K562 (cell line): ENCODE measurements around the gene ZNF337. TPM values are rescaled to one million over a fixed set of nuclear protein-coding genes. Genes with fewer than 3 reads are reported as not detected.
A peak's percentile ranks its signal among the peaks of the same experiment; 100 is the strongest.

Source experiments
- ASH1L ChIP-seq: fragments of 450-650 bp; IDR thresholded peaks from 2 replicates; pipeline ENCODE4 v1.6.1; 2018; ENCODE audit warnings: borderline replicate concordance, mild to moderate bottlenecking, low read depth; ENCODE audit not compliant: partially characterized antibody
- CBX2 ChIP-seq: fragments of 200-600 bp; sonication (generic); IDR thresholded peaks from one replicate; pipeline ENCODE4 v1.6.1; 2012; ENCODE audit warnings: mild to moderate bottlenecking, low read length, inconsistent platforms; ENCODE audit not compliant: insufficient read depth, poor library complexity, severe bottlenecking
- COPS2 ChIP-seq: fragments of 450-650 bp; conservative IDR thresholded peaks from 2 replicates; pipeline ENCODE4 v1.6.1; 2016; ENCODE audit warnings: mild to moderate bottlenecking, moderate library complexity
- E2F8 ChIP-seq: fragments of 450-650 bp; IDR thresholded peaks from 2 replicates; pipeline ENCODE4 v1.7.1; 2018; ENCODE audit warnings: mild to moderate bottlenecking, low read depth; ENCODE audit not compliant: partially characterized antibody
- ETV5 ChIP-seq: sonication (generic); formaldehyde crosslinking; IDR thresholded peaks from 2 replicates; pipeline ENCODE4 v1.4.0; 2020; ENCODE audit warnings: low read depth, mild to moderate bottlenecking, missing genetic modification reagents
- EZH2 ChIP-seq: IDR thresholded peaks from 2 replicates; pipeline ENCODE4 v1.6.1; 2012; ENCODE audit warnings: low read depth, mild to moderate bottlenecking, inconsistent platforms, low read length, borderline replicate concordance
- HDAC1 ChIP-seq, 2 experiments: fragments of 450-650 bp; IDR thresholded peaks; 2 replicates each; pipeline ENCODE4 v1.6.1; 2016 to 2017; ENCODE audit warnings: inconsistent platforms in 1 of 2, mild to moderate bottlenecking in 1 of 2, moderate library complexity in 1 of 2
- HIVEP1 ChIP-seq: fragments of 250-450 bp; sonication (Bioruptor Pico); IDR thresholded peaks from 2 replicates; pipeline ENCODE4 v1.4.0; 2020; ENCODE audit warnings: mild to moderate bottlenecking
- MTA1 ChIP-seq: fragments of 450-650 bp; IDR thresholded peaks from 2 replicates; pipeline ENCODE4 v1.6.1; 2017; ENCODE audit warnings: borderline replicate concordance
- MXD1 ChIP-seq: fragments of 250-450 bp; sonication (Bioruptor Pico); IDR thresholded peaks from 2 replicates; pipeline ENCODE4 v1.8.0; 2021; ENCODE audit warnings: borderline replicate concordance, mild to moderate bottlenecking, moderate library complexity; ENCODE audit not compliant: poor library complexity, severe bottlenecking
- NUFIP1 ChIP-seq: fragments of 450-650 bp; IDR thresholded peaks from 2 replicates; pipeline ENCODE4 v1.6.1; 2018; ENCODE audit not compliant: partially characterized antibody
- RB1 ChIP-seq: fragments of 450-650 bp; IDR thresholded peaks from 2 replicates; pipeline ENCODE4 v1.6.1; 2017; ENCODE audit warnings: low read depth, mild to moderate bottlenecking
- RERE ChIP-seq: sonication (generic); formaldehyde crosslinking; IDR thresholded peaks from 2 replicates; pipeline ENCODE4 v1.8.0; 2023; ENCODE audit warnings: missing genetic modification reagents, mild to moderate bottlenecking, borderline replicate concordance
- SIN3A ChIP-seq, 2 experiments: fragments of 150-350 bp in 1 of 2; IDR thresholded peaks; 2 replicates each; pipeline ENCODE4 v1.6.1; 2011 to 2016; ENCODE audit warnings: borderline replicate concordance in 2 of 2, low read depth in 2 of 2, low read length in 2 of 2, mild to moderate bottlenecking in 2 of 2, moderate library complexity in 2 of 2; ENCODE audit not compliant: control insufficient read depth in 1 of 2
- SMAD2 ChIP-seq: fragments of 150-350 bp; IDR thresholded peaks from 2 replicates; pipeline ENCODE4 v1.6.1; 2014; ENCODE audit warnings: low read depth, mild to moderate bottlenecking, low read length
- SUPT5H ChIP-seq: fragments of 450-650 bp; IDR thresholded peaks from 2 replicates; pipeline ENCODE4 v1.6.1; 2016
- TSC22D4 ChIP-seq: fragments of 450-650 bp; IDR thresholded peaks from 2 replicates; pipeline ENCODE4 v1.6.1; 2016; ENCODE audit warnings: missing genetic modification characterization, missing biosample characterization, control low read depth
- ZFP1 ChIP-seq: fragments of 450-650 bp; formaldehyde crosslinking; IDR thresholded peaks from 2 replicates; pipeline ENCODE4 v1.4.0; 2020; ENCODE audit warnings: mild to moderate bottlenecking, mixed read lengths
- ZNF175 ChIP-seq: fragments of 200-800 bp; sonication (Bioruptor generic); IDR thresholded peaks from 2 replicates; pipeline ENCODE4 v1.6.1; 2016; ENCODE audit warnings: low read depth, mild to moderate bottlenecking, missing genetic modification characterization, missing compliant biosample characterization
- polyA plus RNA-seq, 8 experiments: library from polyadenylated mRNA; depleted of rRNA in 4 of 8; stranded (reverse) in 5 of 8; unstranded in 3 of 8; fragments of >200 nt; fragmentation: Nextera tagmentation in 2 of 8; fragmentation: Illumina TruSeq in 1 of 8; extraction: Ambion mirVana in 2 of 8; extraction: Trizol in 1 of 8; gene quantifications; 2 replicates each; pipeline versions ENCODE4 v1.2.1 to v1.2.3, GENCODE V29; 2011 to 2014; ENCODE audit warnings: inconsistent platforms in 1 of 8, missing spikeins in 1 of 8
- total RNA-seq, 7 experiments: library from RNA; depleted of rRNA in 6 of 7; stranded (reverse); fragments of >200 nt in 6 of 7; fragmentation: Illumina TruSeq in 2 of 7; extraction: Trizol in 2 of 7; gene quantifications; 2 replicates each; pipeline versions ENCODE4 v1.2.1 to v1.2.3, GENCODE V29; 2011 to 2021; ENCODE audit warnings: low replicate concordance in 1 of 7

The ZNF337 gene
- total and polyA plus RNA-seq, 9 of the 15 experiments (the other 6 are each of a cell fraction or from before 2014, with no cell fraction given), result 0.25 to 5.6 (median 3.5) TPM

GRCh38 chr20:25696371-25697131, at the start of gene ZNF337 (continued):
- TF ChIP-seq MXD1 (CRISPR knock-in tag), result no peak
- no peak for TF ChIP-seq SIN3A (IDR thresholded peaks at IDR 0.05; ENCODE audit: borderline replicate concordance in 2 of 2, control insufficient read depth in 1 of 2, low read depth in 2 of 2, low read length in 2 of 2)
- TF ChIP-seq E2F8, result no peak
- TF ChIP-seq RB1, result peak; percentile 65; the same call in 1 of the 2 replicates
- TF ChIP-seq SUPT5H, result peak; percentile 56
- no peak for TF ChIP-seq CBX2
- TF ChIP-seq COPS2, result no peak
- TF ChIP-seq ETV5, result 0 out of 2 replicates have a peak, but pooled peaks have one; percentile 37
- no peak for TF ChIP-seq NUFIP1
- no peak for TF ChIP-seq ASH1L
- TF ChIP-seq ZNF175, result peak; percentile 39; the same call in 1 of the 2 replicates
- TF ChIP-seq EZH2, result no peak
- no peak for TF ChIP-seq HDAC1 (IDR thresholded peaks at IDR 0.05)
- TF ChIP-seq SMAD2, result no peak
- TF ChIP-seq MTA1, result peak; percentile 94
- TF ChIP-seq HIVEP1 (CRISPR knock-in tag), result no peak
- TF ChIP-seq RERE, result no peak
- TF ChIP-seq TSC22D4 (tag), result no peak
- no peak for TF ChIP-seq ZFP1 (CRISPR knock-in tag)
